Femur (tissue), 1 donor: ENCODE measurements around the gene SMG6.

Experiments
- DNase-seq: peaks from one replicate; pipeline ENCODE4 v3.0.0-alpha.2; 2017

SMG6 gene

DNA sequence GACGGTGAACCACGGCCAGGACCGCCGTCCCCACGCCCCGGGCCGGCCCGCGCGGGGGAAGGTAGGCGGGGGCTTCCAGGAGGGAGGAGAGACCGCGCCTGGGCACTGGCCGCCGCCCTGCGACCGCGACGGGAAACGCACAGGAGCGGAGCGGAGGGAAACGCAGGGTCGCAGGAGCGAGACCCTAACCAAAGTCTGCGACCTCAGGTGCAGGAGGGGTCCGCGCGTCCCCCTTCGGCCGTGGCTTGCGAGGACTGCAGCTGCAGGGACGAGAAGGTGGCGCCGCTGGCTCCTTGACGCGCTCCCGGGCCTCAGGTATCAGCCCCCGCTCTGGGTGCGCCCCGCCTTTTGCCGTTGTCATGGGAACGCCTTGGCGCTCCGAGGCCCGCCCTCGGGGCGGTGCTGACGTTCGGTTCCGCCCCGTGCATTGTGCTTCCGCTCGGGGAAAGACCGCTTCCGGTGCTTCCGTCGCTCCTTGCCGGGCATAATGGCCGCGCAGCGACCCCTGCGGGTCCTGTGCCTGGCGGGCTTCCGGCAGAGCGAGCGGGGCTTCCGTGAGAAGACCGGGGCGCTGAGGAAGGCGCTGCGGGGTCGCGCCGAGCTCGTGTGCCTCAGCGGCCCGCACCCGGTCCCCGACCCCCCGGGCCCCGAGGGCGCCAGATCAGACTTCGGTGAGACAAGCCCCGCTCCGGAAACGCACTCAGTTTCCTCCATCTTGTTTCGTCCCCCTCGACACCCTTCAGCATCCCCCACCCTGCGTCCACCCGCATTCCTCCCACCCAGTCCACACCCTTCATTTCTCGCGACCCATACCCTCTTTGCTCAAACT is 261.8 kb downstream of the SMG6 start, which contains the start of gene OVCA2:
OVCA2 (plus strand) TSS at position 462 of the 829 bp plus-strand sequence; CDS start at position 488, 26 bp downstream.
- DNase-seq: peak; percentile 97

DNA sequence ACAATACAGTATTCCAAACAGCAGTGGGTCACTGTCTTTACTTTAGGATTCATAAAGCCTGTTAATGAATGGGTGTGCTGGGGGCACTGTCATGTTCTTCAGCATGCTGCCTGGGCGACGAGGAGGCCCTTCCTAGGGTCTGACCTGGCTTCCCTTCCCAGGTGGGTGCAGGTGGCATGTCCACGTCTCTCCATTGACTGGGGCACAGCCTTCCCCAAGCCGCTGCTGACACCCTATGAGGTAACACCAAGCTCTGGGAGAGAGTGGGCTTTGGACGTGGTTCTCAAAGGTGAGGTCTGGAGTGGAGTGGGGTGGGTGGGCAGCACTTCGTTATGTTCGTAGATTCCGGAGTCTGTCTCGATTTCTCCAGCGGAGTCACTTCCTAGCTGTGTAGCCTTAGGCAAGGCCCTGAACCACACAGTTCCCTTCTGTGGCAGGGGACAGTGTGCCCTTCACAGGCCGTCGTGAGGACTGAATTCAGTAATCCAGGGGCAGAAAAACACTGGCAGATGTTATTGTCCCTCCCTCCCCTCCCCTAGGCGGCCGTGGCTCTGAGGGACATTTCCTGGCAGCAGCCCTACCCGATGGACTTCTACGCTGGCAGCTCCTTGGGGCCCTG is 262.5 kb downstream of the SMG6 start:
- DNase-seq: peak; percentile 29

DNA sequence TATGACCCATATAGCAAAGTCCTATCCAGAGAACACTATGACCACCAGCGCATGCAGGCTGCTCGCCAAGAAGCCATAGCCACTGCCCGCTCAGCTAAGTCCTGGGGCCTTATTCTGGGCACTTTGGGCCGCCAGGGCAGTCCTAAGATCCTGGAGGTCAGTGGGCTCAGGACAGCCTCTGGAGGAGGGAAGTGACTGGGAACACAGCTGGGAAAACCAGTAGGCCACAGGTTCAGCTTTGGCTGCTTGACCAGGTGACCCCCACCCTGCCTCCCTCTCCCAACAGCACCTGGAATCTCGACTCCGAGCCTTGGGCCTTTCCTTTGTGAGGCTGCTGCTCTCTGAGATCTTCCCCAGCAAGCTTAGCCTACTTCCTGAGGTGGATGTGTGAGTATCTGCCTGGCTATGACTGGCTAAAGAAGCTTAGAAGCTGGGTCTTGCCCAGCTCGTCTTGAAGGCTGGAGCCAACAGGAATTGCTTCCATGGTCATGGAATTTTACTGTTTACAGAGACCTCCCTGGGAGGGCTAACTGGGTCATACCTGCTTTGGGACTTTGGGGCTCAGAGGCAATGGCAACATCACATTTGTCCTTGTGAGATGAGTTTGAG is 263.3 kb downstream of the SMG6 start:
- DNase-seq: peak; percentile 16

DNA sequence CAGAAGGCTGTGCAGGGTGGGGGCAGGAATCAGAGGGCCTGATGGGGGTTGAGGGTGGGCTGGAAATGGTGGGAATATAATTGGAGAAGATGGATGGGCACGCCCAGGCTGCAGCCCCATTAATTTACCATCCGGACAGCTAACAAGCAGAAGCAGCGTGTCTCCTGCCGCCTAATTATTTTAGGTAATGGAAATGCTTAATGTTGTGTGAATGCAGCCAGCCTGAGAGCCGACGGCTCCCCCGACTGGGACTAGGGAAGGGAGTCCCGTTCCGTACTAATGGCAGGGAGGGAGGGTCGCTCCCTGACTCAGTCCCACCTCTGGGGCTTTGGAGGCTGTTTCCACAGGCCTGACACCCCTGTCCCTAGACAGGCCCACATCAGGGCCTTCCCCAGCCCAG is 266.4 kb downstream of the SMG6 start:
- DNase-seq: no peak

DNA sequence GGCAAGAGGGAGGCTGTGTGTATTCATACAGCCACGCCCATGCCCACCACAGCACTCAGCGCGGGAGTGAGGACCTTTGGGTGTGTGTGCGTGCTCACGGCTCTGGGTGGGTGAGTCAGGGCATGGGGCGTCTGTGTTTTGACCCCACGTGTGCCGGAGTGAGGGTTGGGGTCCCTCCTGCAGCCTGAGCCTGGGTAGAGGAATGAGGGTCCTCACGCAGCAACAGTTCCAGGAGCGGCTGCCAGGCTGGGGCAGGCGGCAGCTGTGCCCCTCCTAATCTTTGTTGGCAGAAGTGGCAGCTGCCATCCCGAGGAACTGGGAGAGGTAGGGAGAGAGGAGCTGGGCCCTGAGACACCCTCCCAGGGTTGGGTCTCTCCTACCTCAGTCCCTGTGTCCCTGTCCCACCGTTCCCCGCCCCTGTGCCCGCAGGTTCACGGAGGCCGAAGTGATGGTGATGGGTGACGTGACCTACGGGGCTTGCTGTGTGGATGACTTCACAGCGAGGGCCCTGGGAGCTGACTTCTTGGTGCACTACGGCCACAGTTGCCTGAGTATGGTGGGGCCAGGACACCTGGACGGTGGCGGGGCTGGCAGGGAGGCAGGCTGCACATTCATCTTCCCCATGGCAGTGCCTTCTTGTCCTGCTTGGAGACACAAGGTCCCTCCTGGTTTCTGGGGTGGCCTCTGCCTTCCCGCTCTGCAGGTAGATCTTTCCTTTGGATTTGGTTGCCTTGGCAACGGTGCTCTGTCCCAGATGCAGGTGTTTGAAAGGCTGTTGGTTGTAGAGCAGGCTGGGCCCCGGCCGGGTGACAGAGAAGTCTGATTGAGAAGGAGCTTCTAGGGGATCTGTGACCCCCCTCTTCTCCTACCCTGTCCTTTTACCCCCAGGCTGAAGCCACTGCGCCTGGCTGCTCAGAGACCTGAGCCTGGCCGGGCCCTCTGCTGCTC is 267.8 kb downstream of the SMG6 start:
- DNase-seq: no peak

DNA sequence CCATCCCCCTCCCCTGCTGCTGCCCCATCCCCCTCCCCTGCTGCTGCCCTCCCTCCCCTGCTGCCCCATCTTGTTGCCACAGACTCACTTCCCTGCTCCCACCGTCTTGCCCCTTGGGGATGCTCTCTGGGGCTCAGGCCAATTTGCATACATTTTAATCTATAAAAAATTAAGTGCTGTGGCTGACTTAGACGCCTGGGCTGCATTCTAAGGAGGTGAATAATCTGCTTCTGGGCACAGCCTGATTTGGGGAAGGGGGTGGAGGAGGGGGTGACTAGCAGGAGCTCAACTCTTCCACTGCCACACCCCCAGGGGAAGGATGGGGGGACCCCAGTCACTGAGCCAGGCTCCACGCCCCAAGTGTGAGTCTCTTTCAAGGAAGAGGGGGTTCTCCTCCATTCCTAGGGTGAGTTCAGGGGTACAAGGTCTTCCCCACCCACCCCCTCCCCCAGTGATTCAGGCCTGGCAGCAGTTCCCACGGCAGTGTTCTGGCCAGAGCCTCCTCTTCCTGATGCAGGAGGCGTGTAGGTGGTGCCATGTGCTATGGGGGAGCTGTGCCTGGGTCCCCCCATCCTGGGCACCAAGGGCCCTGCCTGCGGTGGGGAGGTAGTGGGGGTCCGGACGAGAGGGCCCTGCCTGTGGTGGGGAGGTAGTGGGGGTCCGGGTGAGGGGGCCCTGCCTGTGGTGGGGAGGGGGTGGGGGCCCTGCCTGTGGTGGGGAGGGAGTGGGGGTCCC is 268.6 kb downstream of the SMG6 start:
- DNase-seq: no peak

DNA sequence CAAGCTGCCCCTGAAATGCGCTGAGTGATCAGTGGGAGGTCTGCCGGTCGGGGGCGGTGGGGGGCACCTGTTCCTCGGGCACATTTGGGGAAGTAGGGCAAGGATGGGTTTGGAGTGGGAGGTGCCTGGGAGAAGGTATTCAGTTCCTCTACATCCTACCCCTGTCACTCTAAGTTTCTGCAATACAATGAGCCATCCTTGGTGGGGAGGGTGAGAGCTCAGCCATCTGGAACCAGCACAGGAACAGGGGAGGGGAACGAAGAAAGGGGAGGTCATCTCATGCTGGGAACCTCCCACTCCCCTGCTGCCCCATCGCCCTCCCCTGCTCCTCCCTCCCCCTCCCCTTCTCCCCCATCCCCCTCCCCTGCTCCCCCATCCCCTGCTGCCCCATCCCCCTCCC is 269.4 kb downstream of the SMG6 start:
- DNase-seq: no peak

DNA sequence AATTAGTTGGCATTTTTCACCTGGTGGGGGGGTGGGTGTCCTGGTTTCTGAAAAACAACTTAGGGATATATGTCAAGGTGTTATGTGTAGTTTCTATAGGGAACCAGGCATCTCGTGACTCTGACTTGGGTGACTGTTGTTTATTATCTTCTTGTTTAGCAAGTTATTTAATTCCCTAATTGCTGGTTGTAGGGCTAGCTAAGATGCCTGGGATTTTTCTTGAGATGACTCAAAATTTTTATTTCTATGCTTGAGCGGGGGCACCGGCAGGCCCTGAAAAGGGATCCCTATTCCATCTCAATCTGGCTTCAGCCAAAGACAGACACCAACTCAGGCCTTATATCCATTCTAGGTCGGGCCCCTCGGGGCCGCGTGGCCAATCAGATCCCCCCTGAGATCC is 270.4 kb downstream of the SMG6 start:
- DNase-seq: no peak

DNA sequence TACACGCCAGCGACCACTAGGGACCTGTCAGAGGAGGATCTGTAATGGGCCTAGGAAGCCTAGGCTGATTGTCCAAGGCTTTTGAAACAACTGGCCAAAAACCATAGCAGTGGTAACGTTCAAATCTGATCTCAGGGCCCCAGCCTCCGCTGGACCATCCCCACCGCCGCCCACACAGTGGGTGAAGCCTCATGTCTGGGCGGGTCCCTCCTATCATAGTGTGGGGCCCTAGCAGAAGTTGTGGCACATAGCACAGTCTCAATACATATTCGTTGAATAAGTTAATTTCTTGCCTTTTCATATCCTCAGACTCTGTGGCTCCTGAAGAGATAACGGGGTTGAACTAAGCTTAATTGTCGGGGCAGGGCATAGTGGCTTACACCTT is 272.8 kb downstream of the SMG6 start:
- DNase-seq: peak; percentile 73

DNA sequence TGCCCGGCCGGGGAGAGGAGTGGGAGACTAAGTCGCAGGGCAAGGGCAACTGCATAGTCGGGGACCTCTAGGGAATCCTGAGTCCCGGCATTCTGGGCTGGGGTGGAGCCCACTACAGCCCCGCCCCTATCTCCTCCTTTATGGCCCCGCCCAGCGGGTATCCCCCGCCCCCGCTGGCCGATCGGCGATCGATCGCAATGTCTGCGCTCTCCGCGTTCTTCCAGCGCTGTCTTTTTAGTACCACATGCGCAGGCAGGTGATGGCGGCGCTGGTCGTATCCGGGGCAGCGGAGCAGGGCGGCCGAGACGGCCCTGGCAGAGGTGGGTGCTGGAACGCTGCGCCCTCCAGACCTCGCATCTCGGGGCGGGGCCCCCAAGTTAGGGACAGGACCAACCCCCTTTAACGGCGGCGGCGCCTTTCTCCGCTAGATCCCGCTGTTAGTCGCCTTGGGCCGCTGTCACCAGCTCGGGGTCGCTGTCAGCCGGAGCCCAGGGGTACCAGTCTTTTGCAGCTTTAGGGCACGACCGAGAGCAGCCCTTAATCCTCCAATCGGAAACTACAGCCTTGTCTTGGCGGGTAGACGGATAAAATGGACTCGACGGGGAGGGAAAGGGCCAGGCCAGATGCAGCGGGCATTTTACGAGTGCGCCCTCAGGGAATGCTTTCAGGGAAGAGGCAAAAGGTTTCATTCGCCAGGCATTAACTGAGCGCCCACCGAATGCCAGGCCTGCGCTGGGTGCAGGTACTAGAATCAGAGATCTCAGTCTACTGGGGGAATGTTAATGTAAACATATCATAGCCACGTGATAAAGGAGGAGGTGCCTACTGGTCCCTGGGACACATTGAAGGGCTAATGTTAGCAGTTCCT is 273.4 kb downstream of the SMG6 start, which contains the start of gene DPH1:
DPH1 (plus strand) TSS at position 243 of the 868 bp plus-strand sequence; CDS start at position 260, 17 bp downstream.
- DNase-seq: peak; percentile 93

DNA sequence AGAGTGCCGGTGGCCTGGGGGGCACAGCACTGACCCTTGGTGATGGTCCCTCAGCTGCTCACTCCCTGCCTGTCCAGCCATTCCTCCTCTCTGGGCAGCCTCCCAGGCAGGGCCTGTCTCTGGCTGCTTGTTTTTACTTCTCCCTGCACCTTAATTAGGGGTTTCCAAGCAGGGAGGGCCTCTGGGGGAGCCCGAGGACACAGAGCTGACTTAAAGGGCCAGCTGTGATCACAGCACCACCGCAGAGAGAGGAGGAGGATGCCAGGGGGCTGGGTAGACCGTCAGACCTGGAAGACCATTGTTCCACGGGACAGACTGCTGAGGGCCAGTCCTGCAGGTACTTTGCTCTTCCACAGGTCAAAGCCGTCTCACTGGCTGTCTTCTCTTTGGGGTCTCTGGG is 274.8 kb downstream of the SMG6 start:
- DNase-seq: peak; percentile 51

DNA sequence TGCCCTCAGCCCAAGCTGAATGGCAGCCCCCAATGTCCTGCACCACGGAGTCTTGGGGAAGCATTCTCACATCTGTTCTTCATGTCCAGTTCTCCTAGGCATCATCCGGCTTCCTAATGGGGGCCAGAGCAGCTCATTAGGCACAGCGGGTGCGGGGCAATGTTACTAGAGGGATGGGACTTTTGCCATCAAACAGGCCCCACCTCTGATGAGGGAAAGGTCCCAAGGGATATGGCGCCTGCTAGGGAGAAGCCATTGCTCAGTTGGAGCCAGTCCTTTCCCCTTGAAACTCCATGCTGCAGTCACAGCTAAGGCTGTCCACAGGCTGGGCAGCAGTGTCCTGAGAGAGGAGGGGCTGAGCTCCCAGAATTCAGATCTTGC is 275.4 kb downstream of the SMG6 start:
- DNase-seq: no peak

DNA sequence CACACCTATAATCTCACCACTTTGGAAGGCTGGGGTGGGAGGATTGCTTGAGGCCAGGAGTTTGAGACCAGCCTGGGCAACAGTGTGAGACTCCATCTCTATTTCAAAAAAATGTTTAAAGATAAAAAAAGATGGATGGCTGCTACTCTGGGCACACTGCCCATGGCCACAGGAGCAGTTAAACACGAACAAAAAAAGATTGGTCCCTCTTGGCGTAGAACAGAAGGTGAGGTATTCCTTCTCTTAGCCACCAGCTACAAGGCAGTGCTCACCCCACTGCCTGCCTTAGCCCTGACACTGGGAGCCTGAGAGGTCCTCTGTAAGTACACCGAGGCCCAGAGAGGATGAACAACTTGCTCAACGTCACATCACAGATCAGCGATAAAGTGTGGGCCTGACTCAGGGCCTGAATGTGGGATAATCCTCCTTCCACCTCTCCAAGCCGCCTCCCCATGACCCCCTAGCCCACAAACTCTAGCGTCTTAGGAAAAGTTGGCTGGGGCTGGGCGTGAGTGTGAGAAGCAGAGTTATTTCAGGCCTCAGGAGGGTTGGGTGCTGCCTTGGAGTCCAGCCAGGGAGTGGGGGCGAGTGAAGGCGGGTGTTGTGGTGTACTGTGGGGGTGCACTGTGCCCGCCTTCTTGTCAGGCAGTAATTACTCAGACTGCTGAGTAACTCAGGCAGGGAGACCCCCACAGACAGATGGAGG is 275.9 kb downstream of the SMG6 start:
- DNase-seq: no peak

DNA sequence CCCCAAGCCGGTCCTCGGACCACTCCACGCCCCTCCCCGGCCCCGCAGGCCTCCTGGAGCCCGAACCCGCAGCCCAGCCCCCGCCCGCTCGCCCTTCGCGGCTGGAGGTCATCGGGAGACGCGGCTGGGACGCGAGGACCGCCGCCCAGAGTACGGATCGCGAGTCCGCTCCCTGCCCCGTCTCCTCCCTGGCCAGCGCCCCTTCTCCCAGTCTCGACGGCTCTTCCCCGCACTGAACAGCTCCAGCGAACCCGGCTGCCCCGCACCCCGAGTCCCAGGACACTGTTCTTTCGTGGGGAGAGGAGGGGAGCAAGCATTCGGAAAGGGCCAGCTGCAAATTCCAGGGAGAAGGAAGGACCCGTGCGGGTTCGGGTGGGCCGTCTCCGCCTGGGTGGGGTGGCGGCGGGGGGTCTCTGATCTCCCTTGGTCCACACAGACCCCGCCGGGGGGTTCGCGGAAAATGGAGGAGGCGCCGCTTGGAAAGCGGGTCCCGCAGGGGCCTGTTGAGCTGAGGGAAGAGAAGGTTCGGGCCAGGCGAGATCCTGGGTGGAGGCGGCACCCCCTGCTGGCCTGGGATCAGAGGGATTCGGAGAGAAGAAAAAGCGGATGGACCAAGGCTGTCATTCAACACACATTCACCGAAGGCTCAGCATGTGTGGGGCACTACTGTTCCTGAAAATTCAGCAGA is 277.8 kb downstream of the SMG6 start:
- peak; percentile 75 for DNase-seq

DNA sequence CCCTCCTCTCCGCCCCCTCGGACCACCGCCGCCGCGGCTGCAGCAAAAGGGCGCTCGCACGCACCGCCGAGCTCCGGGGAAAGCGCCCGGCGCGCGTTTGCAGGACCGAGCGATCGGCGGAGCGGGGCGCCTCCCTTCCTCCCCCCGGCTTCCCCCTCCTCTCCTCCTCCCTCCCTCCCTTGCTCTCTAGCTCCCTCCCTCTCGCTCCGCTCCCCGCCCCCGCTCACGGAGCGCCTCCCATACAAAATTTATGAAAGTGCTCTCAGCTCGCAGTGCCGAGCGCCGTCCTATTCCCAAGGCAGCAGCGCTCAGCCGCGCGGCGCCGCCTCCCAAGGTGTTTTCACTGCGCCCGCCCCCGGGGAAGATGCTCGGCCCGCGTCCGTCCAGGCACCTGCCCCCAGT is 278.4 kb downstream of the SMG6 start, which contains the start of gene RTN4RL1:
RTN4RL1 (minus strand) TSS at position 115 of the 402 bp plus-strand sequence. CDS start 469 bp downstream, outside the sequence.
- DNase-seq: peak; percentile 68

DNA sequence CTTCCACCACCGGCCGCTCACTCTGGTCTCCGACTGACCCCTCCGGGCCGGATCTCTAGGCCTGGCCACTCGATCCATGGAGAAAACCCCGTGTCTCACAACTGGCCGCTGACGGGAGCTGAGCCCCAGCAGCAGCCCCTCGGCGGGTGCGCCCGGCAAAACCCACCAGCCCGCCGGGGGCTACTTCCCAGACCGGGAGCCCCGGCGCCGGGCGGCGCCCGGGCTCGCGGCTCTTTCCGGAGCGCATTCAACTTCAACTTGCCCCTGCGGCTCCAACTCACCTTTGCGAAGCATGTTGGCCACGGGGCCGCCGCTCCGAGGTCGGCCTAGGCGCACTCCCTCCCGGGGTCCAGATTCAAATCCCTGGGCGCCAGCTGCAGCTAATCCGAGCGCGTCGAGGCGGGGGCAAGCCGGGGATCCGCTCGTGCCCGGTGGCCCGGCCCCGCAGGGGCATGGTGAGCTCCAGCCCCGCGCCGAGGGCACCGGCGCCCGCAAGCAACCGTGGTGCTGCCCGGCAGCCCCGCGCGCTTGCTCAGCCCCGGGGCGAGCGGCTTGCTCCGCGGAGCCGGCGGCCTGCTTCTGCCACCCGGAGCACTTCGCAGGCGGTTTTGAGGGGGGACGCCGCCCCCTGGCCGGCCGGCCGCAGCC is 278.9 kb downstream of the SMG6 start:
- DNase-seq: no peak

DNA sequence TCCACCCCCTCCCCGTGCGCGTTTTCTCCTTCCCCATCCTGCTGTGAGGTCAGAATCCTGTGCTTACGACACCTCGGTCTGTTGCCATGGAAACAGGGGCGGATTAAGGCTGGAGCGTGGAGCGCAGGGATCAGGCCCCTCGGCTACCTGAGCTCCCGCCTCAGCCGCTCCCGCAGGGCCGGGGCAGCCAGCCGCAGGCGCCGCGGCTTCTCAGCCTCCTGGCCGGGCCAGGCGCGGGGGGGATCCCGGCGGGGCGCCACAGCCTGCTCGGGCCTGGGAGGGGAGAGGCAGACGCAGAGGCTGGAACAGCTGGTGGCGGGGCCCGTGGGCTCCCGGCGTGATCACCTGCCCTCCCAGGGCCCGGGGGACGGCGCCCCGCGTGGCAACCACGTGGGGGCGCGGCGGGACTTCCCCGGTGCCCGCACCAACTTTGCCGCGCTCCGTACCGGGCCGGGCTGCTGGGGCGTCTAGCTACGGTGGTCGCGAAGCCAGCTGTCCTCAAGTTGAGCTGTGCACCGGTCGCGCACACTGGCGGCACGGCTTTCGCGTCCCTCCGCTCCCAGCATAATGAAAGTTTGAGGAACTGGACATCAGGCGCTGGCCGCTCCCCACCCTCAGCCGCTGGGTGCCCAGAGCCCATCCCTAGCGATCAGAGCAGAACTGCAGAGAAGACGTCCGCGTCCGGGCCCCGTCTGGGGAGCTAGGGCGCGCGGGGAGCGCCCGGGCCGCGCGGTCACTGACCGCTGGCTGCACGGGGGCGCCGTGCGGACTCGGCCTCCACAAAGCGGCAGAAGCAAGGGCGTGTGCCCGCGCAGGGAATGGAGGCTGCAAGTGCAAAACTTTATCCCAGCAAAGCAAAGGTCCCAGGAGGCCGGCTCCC is 279.7 kb downstream of the SMG6 start:
- DNase-seq: peak; percentile 73

DNA sequence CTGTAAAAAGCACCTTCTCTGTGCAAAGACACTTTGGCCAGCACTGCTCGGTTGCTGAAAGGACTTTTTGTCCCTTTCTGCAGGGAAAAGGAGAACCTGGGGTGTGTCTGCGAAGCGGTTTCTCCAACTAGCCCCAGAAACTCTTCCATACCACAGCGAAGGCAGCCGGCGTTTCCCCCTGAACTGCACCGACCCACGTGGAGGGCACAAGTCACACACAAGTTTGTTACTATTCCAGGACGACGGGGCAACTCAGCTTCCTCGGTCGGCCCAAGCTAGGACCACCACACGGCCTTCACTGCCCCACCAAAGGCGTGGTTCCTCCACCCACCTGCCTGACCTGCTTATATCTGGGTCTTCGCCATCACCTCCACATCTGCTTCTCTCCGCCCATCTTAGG is 280.3 kb downstream of the SMG6 start:
- no peak for DNase-seq
